GM18873 (cell line): Measurements from ENCODE around the gene TBC1D3B.
"Not testable (repeated sequence)": the region's sequence is repeated elsewhere in the genome, so short reads cannot be mapped to it uniquely, and the experiment has no call there.

Source experiments
- ATAC-seq: cut with Tn5 transposase; IDR thresholded peaks from one replicate; pipeline ENCODE4 v1.9.1; 2021; ENCODE audit warnings: mild to moderate bottlenecking, moderate library complexity, moderate number of reproducible peaks; ENCODE audit not compliant: unreplicated experiment, low FRiP score

Gene TBC1D3B

GRCh38 chr17:36131931-36132330 lies 44.5 kb downstream of the TBC1D3B start:
- ATAC-seq: no peak

GRCh38 chr17:36131421-36131820 lies 45.0 kb downstream of the TBC1D3B start:
- no peak for ATAC-seq

- ATAC-seq: no peak
Observed at GRCh38 chr17:36130346-36130745, 46.1 kb downstream of the TBC1D3B start.

GRCh38 chr17:36129616-36130015 lies 46.8 kb downstream of the TBC1D3B start:
- no peak for ATAC-seq

- ATAC-seq: no peak
Observed at GRCh38 chr17:36128411-36128978, 47.9 kb downstream of the TBC1D3B start.

GRCh38 chr17:36127911-36128310 lies 48.5 kb downstream of the TBC1D3B start:
- ATAC-seq: no peak

GRCh38 chr17:36127199-36127893 lies 49.1 kb downstream of the TBC1D3B start:
- peak; percentile 62 for ATAC-seq

- no peak for ATAC-seq
Observed at GRCh38 chr17:36124879-36125824, 51.3 kb downstream of the TBC1D3B start.

- no peak for ATAC-seq
Observed at GRCh38 chr17:36123431-36123830, 53.0 kb downstream of the TBC1D3B start.

- ATAC-seq: not testable (repeated sequence)
Observed at GRCh38 chr17:36121099-36121498, 55.3 kb downstream of the TBC1D3B start.

GRCh38 chr17:36120221-36120620 lies 56.2 kb downstream of the TBC1D3B start:
- ATAC-seq: no peak

- ATAC-seq: no peak
Observed at GRCh38 chr17:36118477-36119353, 57.7 kb downstream of the TBC1D3B start.

- ATAC-seq: no peak
Observed at GRCh38 chr17:36117505-36118382, 58.7 kb downstream of the TBC1D3B start.
